GM12872 (cell line): ENCODE results near the gene RHOJ.
A peak's percentile ranks its signal among the peaks of the same experiment; 100 is the strongest.

ENCODE experiments used
- TF ChIP-seq, protein P1 (sequence below): IDR thresholded peaks from 3 replicates; pipeline ENCODE4 v1.5.1; 2011; ENCODE audit warnings: low read depth, mild to moderate bottlenecking, low read length, moderate library complexity; ENCODE audit not compliant: insufficient read depth

RHOJ gene

DNA sequence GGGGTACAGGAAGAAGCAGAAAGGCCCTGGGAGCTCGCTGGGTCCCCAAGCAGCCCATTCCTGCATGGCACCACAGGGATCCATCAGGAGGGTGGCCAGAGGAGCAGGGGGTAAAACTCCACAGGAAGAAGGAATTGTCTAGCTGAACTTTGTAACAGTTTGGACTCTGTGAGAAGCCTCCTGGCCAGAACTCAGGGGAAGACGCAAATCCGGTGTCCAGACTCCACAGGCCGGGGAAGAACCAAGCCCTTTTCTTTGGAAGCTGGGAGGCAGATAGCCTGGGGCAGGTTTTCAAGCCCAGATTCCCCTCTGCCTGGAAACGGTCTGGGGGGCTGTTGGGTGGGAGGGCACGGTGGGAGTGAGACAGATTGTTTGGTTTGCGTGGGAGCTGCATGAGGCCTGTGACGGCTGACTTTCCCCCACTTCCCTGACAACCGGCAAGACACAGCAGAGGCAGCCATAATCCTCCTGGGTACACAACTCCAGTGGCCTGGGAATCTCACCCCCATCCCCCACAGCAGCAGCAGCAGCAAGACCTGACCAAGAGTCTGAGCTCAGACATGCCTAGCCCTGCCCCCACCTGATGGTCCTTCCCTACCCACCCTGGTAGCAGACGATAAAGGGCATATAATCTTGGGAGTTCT, 97.8 kb downstream of the RHOJ start:
- TF ChIP-seq, protein P1, sequence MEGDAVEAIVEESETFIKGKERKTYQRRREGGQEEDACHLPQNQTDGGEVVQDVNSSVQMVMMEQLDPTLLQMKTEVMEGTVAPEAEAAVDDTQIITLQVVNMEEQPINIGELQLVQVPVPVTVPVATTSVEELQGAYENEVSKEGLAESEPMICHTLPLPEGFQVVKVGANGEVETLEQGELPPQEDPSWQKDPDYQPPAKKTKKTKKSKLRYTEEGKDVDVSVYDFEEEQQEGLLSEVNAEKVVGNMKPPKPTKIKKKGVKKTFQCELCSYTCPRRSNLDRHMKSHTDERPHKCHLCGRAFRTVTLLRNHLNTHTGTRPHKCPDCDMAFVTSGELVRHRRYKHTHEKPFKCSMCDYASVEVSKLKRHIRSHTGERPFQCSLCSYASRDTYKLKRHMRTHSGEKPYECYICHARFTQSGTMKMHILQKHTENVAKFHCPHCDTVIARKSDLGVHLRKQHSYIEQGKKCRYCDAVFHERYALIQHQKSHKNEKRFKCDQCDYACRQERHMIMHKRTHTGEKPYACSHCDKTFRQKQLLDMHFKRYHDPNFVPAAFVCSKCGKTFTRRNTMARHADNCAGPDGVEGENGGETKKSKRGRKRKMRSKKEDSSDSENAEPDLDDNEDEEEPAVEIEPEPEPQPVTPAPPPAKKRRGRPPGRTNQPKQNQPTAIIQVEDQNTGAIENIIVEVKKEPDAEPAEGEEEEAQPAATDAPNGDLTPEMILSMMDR = no peak

DNA sequence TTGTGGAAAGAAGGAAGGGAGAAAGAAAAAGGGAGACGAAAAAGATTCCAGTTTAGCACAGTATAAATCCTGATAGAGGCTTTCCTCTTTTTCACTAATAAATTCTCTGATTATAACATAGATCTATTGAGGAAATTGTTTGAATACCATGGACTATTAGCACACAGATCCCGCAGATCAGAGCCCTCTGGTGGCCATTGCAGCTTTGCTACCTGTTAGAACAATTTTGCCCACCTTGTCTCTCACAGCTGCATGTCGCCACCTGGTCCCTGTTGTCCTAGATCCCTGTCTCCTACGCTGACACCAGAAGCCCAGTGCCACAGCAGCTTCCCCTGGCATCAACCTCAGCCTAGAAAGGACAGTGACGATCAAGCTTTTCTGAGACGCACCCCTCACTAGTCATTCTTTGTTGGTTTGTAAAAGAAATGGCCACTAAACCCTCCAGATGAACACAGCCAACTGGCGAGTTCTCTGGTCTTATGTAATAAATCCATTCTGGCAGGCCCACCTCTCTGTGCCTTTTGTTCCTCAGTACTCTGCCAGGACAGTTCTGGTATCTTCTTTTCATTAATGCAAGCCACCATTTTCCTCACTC, 104.6 kb downstream of the RHOJ start:
- TF ChIP-seq, protein P1 = peak; percentile 72

DNA sequence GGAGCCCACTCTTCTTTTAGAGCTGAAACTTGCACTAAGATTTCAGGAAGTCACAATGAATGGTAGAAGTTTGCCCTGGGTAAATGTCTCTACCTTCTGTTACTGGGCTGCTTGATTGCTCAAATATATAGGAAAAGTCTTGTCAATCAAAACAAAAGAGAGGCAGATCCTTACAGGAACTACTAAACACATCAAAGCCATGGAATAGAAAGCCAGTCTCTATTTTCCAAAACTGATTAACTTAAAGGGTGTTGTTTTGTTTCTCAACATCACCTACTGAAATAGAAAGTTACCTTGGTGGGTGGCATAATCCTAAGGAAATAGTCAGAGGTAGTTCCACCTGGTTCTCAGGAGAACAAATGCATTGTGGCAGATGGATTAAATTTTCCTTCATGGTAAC, 114.6 kb downstream of the RHOJ start, which contains the start of gene GPHB5:
TSS of gene GPHB5 (minus strand) at position 101 of the 400 bp plus-strand sequence. CDS start 1,086 bp downstream, outside the sequence.
- TF ChIP-seq, protein P1 = no peak

DNA sequence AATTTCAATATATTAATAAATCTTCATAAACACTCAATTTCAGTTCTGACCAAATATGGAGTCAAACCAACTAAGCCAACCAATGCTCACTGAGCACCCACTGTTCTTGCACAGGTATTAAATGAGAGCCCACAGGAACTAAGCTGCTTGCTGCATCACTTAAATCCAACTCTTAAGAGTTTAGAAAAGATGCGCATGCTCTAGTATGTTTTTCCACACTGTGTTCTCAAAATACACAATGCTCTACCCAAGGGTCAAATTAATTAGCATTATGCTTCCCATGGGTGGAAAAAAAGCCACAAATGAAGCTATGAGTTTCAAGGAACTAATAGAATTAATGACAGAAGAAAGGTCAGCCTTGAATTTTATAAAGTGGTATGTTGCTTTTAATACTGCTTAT, 118.2 kb downstream of the RHOJ start:
- TF ChIP-seq, protein P1 = no peak

DNA sequence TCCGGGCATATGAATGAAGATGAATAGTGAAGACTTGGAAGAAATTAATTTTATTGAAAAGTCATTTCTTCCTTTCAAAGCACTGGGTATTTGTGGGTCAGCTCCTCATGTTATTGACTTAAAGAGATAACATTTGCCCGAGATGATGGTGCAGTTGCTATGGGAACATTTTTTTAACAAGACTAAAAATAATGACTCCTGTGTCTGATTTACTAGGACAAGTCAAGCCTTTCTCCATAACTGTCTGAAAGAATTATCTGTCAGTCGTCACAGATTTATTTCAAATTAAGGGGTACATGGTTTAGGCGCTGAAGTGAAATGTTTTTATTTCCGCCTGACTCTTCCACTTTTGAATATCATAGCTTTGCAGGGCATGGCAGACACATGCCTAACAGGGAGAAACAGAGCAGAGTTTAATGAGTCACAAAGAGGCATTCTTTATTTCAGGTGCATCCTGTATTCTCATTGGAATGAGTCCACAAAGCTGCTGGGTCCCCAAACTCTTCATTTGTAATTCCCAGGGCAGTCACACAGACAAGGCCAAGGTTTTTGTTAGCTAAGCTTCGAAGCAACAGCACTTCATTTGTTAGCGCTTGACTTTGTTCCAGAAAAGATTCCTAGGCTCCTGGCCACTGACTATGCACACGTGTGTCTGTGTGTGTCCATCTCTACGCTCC, 118.8 kb downstream of the RHOJ start:
- TF ChIP-seq, protein P1 = no peak

DNA sequence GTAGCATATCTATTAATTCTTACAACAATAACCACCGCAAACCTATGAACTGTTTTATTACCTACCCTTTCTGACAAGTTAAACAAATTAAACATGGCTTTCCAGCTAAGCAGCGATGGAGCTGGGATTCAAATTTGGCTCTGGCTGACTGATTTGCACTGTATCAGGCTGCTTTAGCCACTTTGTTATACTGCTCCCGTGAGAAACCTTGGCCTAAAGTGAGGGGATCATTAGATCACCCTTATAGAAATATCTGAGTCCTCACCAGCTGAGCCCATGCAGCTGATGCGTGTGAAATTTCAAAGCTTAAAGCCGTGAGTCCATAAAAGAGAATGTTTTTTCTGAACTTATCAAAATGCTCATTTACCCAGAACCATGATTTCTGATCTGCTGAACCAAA, 122.6 kb downstream of the RHOJ start:
- TF ChIP-seq, protein P1 = no peak

DNA sequence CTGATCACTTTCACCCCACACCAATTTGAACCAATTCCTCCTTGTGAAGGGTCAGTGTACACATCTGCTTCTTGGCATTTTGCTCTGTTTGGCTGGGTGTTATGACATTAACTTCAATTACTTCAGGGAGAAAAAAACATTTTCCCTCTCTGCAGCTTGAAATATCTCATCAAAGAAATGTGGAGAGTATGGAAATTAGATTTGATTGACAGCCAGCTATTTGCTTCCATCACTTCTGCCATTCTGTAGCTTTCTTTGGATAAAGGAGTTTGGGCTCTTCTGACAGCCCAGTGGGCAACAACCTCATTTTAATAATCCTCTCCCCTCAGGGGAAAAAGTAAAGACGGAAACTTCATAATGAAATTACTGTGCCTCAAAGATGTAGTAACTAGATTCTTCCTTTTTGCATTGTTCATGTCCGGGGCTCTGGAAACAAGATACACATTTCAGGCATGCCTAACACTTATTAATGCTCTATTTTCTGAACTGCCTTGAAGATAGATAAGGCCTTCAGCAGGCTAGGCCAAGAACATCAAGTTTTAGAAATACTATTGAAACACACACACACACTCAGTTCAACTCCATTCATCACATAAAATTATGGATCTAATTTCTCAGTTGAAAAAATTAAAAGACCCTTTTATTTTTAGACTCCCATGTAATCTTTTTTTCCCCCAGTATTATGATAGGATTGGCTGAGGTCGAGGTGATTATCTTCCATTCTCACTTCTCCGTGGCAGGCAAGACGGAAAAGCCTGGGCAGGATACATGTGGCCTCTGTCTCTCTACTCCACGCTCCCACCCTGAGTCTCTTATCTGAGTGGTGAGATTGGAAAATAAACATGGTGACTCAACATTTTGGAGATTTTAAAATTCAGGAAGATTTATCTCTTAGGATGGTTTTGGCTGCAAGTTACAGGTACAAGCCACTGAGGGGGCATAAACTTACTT, 124.8 kb downstream of the RHOJ start:
- TF ChIP-seq, protein P1 = no peak
